Hypothalamus (tissue), 51 donors: Measurements from ENCODE around the gene KCNA5.

ENCODE experiments used
- DNase-seq, 51 donors: peaks; one replicate each; lab custom pipeline; 2025; lab: John Stamatoyannopoulos, UW

The KCNA5 gene

GRCh38 chr12:5026342-5026938 lies 17.2 kb upstream of the KCNA5 start:
- peak in 1 of 51 donors; percentile 20 for DNase-seq

- DNase-seq = no peak
These were observed 16.4 kb upstream of the KCNA5 start for GRCh38 chr12:5027046-5027821.

DNA sequence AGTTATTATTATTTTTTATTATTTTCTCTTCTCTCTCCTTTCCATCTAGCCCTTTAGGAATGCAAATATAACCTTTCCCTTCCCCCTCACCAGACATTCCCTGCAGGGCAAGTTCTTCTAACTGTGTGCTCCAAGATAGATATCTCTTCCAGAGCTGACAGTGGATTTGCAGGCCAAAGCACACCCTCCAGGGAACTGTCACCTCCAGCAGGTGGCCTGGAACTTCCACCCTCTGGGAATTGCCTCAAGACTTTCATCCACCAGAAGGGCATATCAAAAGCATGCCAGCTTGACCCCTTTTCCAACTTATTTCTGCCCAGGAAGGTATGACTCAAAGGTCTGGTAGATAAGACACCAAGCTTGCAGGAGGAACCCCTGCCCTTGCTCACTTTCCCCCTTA lies 13.6 kb upstream of the KCNA5 start:
- DNase-seq = no peak

GRCh38 chr12:5031242-5031641 lies 12.4 kb upstream of the KCNA5 start:
- DNase-seq = no peak

DNA sequence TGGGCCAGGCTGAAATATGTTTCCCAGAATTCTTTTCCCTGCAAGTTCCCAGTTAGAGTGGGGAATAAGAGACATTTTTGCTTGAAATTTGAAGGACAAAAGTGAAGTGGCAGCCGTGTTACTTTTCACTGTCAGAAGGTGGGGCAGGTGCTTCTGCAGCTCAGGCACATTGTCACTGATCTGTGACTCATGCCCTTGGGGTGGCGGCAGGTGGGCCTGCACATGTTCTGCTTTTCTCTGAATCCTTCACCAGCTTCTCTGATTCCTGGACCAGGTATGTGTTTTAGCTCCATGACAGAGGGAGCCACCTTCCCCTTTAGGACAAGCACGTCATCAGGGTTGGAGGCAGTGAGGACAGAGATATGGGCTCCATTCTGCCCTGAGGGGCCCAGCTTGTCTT lies 11.7 kb upstream of the KCNA5 start:
- DNase-seq = peak in 1 of 51 donors; percentile 5

- no peak for DNase-seq
These were observed 10.9 kb upstream of the KCNA5 start for GRCh38 chr12:5032821-5033220.

DNA sequence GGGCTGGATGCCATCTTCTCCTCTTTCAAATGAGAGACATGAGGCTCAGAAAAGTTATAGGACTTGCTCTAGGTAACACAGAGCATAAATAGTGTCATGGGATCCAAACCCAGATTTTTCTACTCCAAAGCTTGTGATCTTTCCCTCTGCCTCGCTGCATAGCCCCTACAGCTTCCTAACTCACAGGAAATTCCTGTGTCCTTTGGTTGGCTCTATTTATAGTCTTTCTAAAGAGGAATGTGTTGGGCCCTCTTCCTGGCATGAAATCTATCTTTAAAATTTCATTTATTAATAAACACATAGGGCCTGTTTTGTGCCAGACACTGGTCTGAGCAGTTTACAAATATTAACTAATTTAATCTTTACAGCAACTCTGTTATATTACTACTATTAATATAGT lies 9.8 kb upstream of the KCNA5 start:
- no peak for DNase-seq

GRCh38 chr12:5034603-5035002 lies 9.1 kb upstream of the KCNA5 start:
- DNase-seq = no peak

GRCh38 chr12:5035618-5036017 lies 8.1 kb upstream of the KCNA5 start:
- DNase-seq = no peak

DNA sequence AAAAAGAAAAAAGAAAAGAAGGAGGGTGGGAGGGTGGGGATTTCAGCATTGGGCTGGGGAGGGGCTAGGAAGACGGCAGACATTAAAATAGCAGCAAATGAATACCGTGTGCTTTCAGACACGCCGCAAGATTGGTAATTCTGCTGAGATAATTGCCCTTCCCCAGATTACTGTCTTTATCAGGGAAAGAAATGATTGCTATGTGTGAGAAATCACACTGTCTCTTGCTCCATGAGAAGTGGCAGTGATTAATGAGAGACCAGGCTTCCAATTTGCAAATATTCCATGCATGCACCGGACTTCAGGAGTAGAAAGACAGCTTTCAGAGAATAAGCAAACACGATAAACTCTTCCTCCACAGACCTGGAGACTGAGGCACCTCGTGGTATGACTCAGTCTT lies 7.6 kb upstream of the KCNA5 start:
- DNase-seq = no peak

GRCh38 chr12:5037795-5038357 lies 5.8 kb upstream of the KCNA5 start:
- no peak for DNase-seq

DNA sequence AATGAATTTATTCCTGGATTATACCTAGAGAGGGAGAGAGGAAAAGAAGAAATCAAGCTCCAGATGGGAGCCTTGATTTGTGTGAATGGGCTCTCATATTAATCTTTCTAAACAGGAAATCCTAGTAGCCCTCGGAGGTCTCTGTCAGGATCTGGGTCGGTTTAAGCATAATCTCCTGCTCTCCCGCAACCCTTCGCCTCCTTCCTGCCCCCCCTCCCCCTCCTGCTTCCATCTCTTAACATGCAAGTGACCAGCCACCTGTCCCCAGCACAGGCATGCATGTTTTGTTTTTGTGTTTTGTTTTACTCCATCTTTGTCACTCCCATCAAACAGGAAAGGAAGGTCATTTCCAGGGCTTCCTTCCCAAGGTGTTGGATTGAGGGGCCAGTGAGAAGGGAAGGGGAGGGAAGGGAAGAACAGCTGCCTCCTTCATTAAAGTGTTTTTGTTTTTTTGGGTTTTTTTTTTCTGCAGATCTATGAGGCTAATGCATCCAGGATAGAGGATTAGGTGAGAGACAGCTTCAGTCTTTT lies 4.8 kb upstream of the KCNA5 start:
- DNase-seq = no peak

DNA sequence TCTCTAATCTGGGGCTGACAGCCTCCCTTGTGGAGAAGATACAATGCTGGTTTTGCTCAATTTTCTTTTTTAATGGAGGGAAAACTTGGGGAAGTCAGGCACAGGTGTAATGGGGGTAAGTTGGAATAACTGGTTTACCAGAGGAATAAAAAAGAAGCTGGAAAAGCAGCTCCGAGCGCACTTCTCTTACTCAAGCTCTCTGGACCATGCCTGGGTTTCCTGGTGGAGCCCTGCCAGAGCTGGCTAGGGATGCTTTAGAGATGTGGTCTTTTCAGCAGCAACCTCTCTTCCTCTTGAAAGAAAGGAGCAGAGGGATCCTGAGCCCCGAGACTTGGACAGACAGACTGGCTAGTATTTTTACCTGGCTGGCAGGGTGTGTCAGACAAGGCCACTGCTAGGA lies 3.9 kb upstream of the KCNA5 start:
- DNase-seq = no peak

DNA sequence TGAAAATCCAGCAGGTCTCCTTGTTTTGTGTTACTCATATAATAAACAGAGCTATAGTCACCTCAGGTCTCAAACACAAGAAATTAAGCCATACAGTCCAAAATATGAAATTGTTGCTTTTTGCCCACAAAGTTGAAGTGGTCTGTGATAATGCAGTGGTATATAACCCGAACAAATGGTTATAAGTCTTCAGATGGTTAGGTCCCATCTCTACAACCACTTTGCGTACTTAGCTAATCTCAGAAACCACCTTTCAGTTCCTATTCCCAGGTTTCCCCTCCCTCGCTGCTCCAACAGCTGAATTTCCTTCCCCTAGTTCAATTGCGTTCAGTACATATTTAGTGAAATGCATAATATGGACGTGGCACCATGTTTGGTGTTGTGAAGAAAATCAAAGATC lies 3.3 kb upstream of the KCNA5 start:
- DNase-seq = no peak

DNA sequence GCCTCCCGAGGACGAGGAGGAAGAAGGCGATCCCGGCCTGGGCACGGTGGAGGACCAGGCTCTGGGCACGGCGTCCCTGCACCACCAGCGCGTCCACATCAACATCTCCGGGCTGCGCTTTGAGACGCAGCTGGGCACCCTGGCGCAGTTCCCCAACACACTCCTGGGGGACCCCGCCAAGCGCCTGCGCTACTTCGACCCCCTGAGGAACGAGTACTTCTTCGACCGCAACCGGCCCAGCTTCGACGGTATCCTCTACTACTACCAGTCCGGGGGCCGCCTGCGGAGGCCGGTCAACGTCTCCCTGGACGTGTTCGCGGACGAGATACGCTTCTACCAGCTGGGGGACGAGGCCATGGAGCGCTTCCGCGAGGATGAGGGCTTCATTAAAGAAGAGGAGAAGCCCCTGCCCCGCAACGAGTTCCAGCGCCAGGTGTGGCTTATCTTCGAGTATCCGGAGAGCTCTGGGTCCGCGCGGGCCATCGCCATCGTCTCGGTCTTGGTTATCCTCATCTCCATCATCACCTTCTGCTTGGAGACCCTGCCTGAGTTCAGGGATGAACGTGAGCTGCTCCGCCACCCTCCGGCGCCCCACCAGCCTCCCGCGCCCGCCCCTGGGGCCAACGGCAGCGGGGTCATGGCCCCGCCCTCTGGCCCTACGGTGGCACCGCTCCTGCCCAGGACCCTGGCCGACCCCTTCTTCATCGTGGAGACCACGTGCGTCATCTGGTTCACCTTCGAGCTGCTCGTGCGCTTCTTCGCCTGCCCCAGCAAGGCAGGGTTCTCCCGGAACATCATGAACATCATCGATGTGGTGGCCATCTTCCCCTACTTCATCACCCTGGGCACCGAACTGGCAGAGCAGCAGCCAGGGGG lies 979 bp downstream of the KCNA5 start:
- DNase-seq = no peak

- DNase-seq = peak in 17 of 51 donors; percentile 6 to 58 (median 35)
These were observed 3.4 kb downstream of the KCNA5 start for GRCh38 chr12:5047094-5047493.

DNA sequence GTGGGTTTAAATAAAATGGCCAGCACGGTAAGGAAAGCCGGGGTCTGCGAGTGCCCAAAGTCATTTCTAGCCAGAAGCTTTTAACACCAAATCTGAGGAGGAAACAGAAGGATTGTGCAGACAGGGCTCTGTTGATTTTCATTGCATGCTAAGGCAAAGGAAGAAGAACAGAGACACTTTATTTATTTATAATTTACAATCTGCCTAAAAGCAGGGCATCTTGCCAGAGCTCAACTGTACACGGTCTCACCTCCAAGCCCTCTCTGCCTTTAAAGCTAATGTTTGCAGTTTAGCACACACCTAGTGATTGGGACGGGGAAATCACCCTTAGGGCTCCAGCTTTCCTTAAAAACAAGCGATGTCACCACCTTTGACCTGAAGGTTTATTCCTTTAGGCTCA lies 4.0 kb downstream of the KCNA5 start:
- no peak for DNase-seq

DNA sequence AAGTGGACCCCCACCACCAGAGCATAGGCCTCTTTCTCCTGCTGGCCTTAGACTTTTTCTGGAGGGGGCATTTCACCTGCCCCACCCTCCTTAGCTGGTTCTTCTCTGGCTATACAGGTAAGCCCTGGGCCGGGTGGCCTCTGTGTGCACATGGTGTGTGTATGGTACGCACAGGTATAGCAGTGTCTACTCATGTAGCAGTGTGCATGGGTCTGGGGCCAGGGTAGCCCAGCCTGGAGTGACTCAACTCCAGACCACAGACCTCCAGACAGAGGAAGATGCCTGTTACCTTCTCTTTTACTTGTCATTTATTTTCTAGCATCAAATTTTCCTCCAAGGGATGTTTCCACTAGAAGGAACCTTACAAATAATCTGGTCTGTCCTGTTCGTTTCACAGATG lies 6.9 kb downstream of the KCNA5 start:
- no peak for DNase-seq

- DNase-seq = no peak
These were observed 7.7 kb downstream of the KCNA5 start for GRCh38 chr12:5051334-5051733.

- DNase-seq = no peak
These were observed 8.2 kb downstream of the KCNA5 start for GRCh38 chr12:5051913-5052312.

GRCh38 chr12:5052348-5052747 lies 8.7 kb downstream of the KCNA5 start:
- no peak for DNase-seq
